GM23338 (cell line): ENCODE results near the gene RPS15.

Source experiments
- CTCF ChIP-seq, 2 experiments: fragments of 200-600 bp in 1 of 2; sonication (generic) in 1 of 2; conservative IDR thresholded peaks; 2 replicates each; pipeline versions ENCODE4 v1.5.1 to v1.6.1; 2016 to 2017; ENCODE audit warnings: antibody characterized with exemption in 2 of 2, low read depth in 2 of 2, mild to moderate bottlenecking in 2 of 2, moderate library complexity in 1 of 2
- EZH2 ChIP-seq: fragments of 200-600 bp; sonication (generic); IDR thresholded peaks from one replicate; pipeline ENCODE4 v1.8.0; 2017; ENCODE audit warnings: antibody characterized with exemption, mild to moderate bottlenecking, low read depth; ENCODE audit not compliant: unreplicated experiment
- POLR2AphosphoS5 ChIP-seq: IDR thresholded peaks from 2 replicates; pipeline ENCODE4 v1.6.1; 2016; ENCODE audit warnings: antibody characterized with exemption, low read depth

GRCh38 chr19:1418496-1418775 lies 19.8 kb upstream of the RPS15 start:
- no peak for TF ChIP-seq POLR2AphosphoS5
- no peak for TF ChIP-seq CTCF (conservative IDR thresholded peaks at IDR 0.05; ENCODE audit: low read depth in 2 of 2)
- TF ChIP-seq EZH2: no peak
